IMR-90 (cell line): ENCODE data around the gene FBXW10B.
"Not testable (repeated sequence)": the region's sequence is repeated elsewhere in the genome, so short reads cannot be mapped to it uniquely, and the experiment has no call there.

Source experiments
- CEBPB ChIP-seq: IDR thresholded peaks from 2 replicates; pipeline ENCODE4 v1.6.1; 2012; ENCODE audit warnings: low read depth, low read length, improper control_type of control experiment
- CTCF ChIP-seq: conservative IDR thresholded peaks from 2 replicates; pipeline ENCODE4 v1.5.1; 2012; ENCODE audit warnings: mild to moderate bottlenecking, low read depth, low read length, improper control_type of control experiment
- MAFK ChIP-seq: IDR thresholded peaks from 2 replicates; pipeline ENCODE4 v1.6.1; 2012; ENCODE audit warnings: low read depth, low read length, improper control_type of control experiment
- MAZ ChIP-seq: IDR thresholded peaks from 2 replicates; pipeline ENCODE4 v1.6.1; 2012; ENCODE audit warnings: low read depth, mild to moderate bottlenecking, low read length, improper control_type of control experiment, moderate library complexity, borderline replicate concordance
- POLR2A ChIP-seq: IDR thresholded peaks from 2 replicates; pipeline ENCODE4 v1.6.1; 2012; ENCODE audit warnings: mild to moderate bottlenecking, low read depth, low read length

- TF ChIP-seq CEBPB, CTCF, MAFK, MAZ, POLR2A: not testable (repeated sequence)
Measured at GRCh38 chr17:15622124-15622523, 2.6 kb upstream of the FBXW10B start.
